Karpas-422 (cell line): ENCODE measurements around the gene ARMC6. TPM values are rescaled to one million over a fixed set of nuclear protein-coding genes. Genes with fewer than 3 reads are reported as not detected.

Source experiments
- DNase-seq: peaks from one replicate; pipeline ENCODE4 v3.0.0-alpha.2; 2015
- H2AFZ ChIP-seq: fragments of 200-600 bp; sonication (generic); 2 replicates; pipeline ENCODE4 v1.6.1; 2014; ENCODE audit warnings: antibody characterized with exemption, low read length, mixed read lengths
- H3K27ac ChIP-seq: fragments of 200-600 bp; sonication (generic); 2 replicates; pipeline ENCODE4 v1.5.1; 2014; ENCODE audit warnings: mild to moderate bottlenecking, low read length, moderate library complexity
- H3K27me3 ChIP-seq: fragments of 200-600 bp; sonication (generic); 2 replicates; pipeline ENCODE4 v1.6.1; 2014; ENCODE audit warnings: low read length, mixed read lengths
- H3K36me3 ChIP-seq: fragments of 200-600 bp; sonication (generic); 2 replicates; pipeline ENCODE4 v1.6.1; 2014; ENCODE audit warnings: low read length, mixed read lengths; ENCODE audit not compliant: insufficient read depth
- H3K4me1 ChIP-seq: fragments of 200-600 bp; sonication (generic); 2 replicates; pipeline ENCODE4 v1.6.1; 2014; ENCODE audit warnings: mild to moderate bottlenecking, low read length, mixed read lengths
- H3K4me2 ChIP-seq: fragments of 200-600 bp; sonication (generic); 2 replicates; pipeline ENCODE4 v1.6.1; 2014; ENCODE audit warnings: low read length, low read depth, mild to moderate bottlenecking; ENCODE audit not compliant: poor library complexity, severe bottlenecking
- H3K4me3 ChIP-seq: fragments of 200-600 bp; sonication (generic); 2 replicates; pipeline ENCODE4 v1.5.1; 2014; ENCODE audit warnings: mild to moderate bottlenecking, antibody characterized with exemption, low read length, mixed read lengths
- H3K79me2 ChIP-seq: fragments of 200-600 bp; sonication (generic); 2 replicates; pipeline ENCODE4 v1.6.1; 2014; ENCODE audit warnings: mild to moderate bottlenecking, low read length, mixed read lengths
- H3K9ac ChIP-seq: fragments of 200-600 bp; sonication (generic); 2 replicates; pipeline ENCODE4 v1.6.0; 2014; ENCODE audit warnings: low read length
- H3K9me2 ChIP-seq: fragments of 200-600 bp; sonication (generic), shearing (Covaris generic); replicated peaks from 2 replicates; pipeline ENCODE4 v1.6.0; 2014; ENCODE audit warnings: mild to moderate bottlenecking, low read length, moderate library complexity; ENCODE audit not compliant: insufficient read depth
- H3K9me3 ChIP-seq: fragments of 300-700, 200-600 bp; sonication (generic); 2 replicates; pipeline ENCODE4 v1.6.1; 2014; ENCODE audit warnings: low read length, mixed read lengths
- H4K20me1 ChIP-seq: fragments of 200-600 bp; sonication (generic); 2 replicates; pipeline ENCODE4 v1.6.1; 2014; ENCODE audit warnings: mild to moderate bottlenecking, antibody characterized with exemption, low read length, low read depth; ENCODE audit not compliant: insufficient read depth
- total RNA-seq: library from RNA; depleted of rRNA; stranded (reverse); fragments of >200 nt; shearing (Covaris generic); gene quantifications from 2 replicates; pipeline ENCODE4 v1.2.3, GENCODE V29; 2014; ENCODE audit warnings: low replicate concordance

Gene ARMC6
- total RNA-seq, 1 experiment from 2014 or later = 25.1 TPM

DNA sequence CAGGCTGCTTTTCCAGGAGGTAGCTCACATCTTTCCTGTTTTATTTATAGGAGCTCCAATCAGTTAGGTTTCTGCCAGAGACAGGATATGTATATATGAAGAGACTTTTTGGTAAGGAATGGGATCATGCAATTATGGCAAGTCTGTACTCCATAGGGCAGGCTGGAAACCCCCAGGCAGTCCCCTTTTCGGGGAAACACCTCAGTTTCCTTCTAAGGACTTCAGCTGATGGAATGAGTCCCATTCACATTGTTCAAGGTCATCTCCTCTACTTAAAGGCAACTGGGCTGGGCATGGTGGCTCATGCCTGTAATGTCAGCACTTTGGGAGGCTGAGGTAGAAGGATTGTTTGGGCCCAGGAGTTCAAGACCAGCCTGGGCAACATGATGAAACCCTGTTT lies 19.5 kb downstream of the ARMC6 start:
- peaks cover 7% of the 10 kb centered on the region; the same call in 1 of the 2 replicates for H3K36me3 ChIP-seq
- H3K79me2 ChIP-seq = no peaks in the 10 kb centered on the region
- no peak overlapping the region for H3K9ac ChIP-seq
- H3K27me3 ChIP-seq = no peaks in the 10 kb centered on the region
- H3K27ac ChIP-seq = no peak overlapping the region
- no peak overlapping the region for H3K4me3 ChIP-seq
- H2AFZ ChIP-seq = no peak overlapping the region
- no peaks in the 10 kb centered on the region for H3K4me1 ChIP-seq
- H3K4me2 ChIP-seq = no peak overlapping the region
- H4K20me1 ChIP-seq = no peaks in the 10 kb centered on the region
- DNase-seq = no peak
- no peaks in the 10 kb centered on the region for H3K9me2 ChIP-seq
- H3K9me3 ChIP-seq = no peaks in the 10 kb centered on the region

DNA sequence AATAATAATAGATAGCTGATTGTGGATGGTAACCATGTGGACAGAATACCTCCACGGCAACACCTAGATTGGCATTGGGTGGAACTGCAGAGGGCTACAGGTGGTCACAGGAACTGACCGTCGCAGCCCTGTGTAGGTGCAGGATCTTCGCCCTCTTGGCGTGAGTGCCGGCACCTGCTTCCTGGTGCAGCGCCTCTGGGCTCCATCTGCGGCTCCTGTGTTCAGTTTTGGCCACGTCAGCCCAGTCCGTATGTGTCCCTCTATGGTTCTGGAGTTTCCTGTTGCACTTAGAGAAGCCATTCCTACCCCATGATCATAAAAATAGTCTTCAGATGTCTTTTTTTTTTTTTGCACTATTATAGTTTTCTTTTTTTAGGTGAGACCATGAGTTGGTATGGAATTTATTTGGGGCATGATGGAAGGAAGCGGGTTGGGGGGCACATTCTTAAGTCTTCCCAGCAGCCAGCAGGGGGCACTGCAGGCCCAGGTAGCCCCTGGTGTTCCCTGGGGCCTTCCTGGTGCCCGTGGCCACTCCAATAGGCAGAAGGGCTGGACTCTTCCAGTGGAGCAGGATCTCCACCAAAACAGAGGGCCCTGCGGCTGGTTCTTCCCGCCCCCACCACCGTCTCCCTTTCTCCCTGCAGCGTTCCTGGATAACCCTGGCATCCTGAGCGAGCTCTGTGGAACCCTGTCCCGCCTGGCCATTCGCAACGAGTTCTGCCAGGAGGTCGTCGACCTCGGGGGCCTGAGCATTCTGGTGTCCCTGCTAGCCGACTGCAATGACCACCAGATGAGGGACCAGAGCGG lies 20.3 kb downstream of the ARMC6 start:
- peak; percentile 79 for DNase-seq
- no peaks in the 10 kb centered on the region for H3K27me3 ChIP-seq
- no peak overlapping the region for H2AFZ ChIP-seq
- H3K4me3 ChIP-seq = no peak overlapping the region
- no peak overlapping the region for H3K27ac ChIP-seq
- peaks cover 7% of the 10 kb centered on the region; the same call in 1 of the 2 replicates for H3K36me3 ChIP-seq
- H3K4me1 ChIP-seq = no peaks in the 10 kb centered on the region
- no peaks in the 10 kb centered on the region for H4K20me1 ChIP-seq
- no peaks in the 10 kb centered on the region for H3K9me3 ChIP-seq
- H3K4me2 ChIP-seq = no peak overlapping the region
- H3K9me2 ChIP-seq = no peaks in the 10 kb centered on the region
- H3K9ac ChIP-seq = no peak overlapping the region
- no peaks in the 10 kb centered on the region for H3K79me2 ChIP-seq

DNA sequence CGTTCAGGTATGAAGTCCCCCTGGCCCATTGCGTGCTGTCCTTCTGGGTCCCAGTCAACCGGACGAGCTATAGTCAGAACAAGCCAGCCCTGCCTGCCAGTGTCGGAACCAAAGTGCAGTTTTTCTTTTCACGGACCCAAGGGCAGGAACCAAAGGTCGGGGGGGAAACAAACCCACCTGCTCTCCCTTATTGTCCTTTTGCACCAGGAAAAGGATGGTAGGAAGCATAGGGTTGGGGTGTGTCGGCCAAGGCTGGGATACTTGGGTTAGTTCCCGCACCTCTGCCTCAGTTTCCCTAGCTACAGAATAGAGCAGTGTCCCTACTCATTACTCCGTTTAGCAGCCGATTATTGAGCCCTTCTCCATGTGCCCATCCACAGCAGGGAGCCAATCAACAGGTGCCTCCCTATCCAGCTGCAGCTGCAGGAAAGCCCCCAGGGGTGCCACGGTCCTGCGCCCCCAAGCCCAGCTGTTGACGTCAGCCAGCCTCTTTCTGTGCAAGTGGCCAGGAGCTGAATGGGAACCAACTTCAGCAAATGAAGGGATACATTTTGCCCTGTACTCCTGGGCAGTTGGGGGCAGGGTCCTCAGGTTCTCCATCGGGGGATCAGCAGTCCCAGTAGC lies 21.0 kb downstream of the ARMC6 start:
- DNase-seq = no peak
- H3K9me2 ChIP-seq = no peaks in the 10 kb centered on the region
- H3K4me1 ChIP-seq = no peaks in the 10 kb centered on the region
- no peaks in the 10 kb centered on the region for H4K20me1 ChIP-seq
- H2AFZ ChIP-seq = no peak overlapping the region
- H3K4me3 ChIP-seq = no peak overlapping the region
- H3K79me2 ChIP-seq = no peaks in the 10 kb centered on the region
- peaks cover 7% of the 10 kb centered on the region; the same call in 1 of the 2 replicates for H3K36me3 ChIP-seq
- H3K4me2 ChIP-seq = no peak overlapping the region
- no peak overlapping the region for H3K27ac ChIP-seq
- H3K9me3 ChIP-seq = no peaks in the 10 kb centered on the region
- H3K9ac ChIP-seq = no peak overlapping the region
- H3K27me3 ChIP-seq = no peaks in the 10 kb centered on the region

DNA sequence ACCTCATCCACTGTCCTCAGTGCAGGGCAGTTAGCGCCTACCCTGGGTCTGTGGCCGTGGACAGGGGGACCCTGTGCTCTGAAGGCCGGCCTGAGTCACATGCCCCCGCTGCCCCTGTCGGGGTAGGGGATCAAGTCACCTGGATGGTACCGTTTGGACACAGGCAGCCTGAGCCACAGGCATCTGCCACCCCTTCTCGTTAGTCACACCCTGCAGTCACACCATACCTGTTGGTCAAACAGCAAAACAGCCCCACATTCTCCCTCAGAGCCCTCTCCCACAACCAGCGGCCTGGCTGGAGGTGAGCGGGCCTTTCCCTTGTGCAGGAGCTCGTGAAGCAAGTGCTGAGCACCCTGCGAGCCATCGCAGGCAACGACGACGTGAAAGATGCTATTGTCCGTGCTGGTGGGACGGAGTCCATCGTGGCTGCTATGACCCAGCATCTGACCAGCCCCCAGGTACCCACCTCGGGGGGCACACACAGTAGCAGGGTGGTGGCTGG lies 21.6 kb downstream of the ARMC6 start:
- Histone ChIP-seq H3K4me1 (no peaks in the 10 kb centered on the region), H3K9me2 (no peaks in the 10 kb centered on the region), H3K79me2 (no peaks in the 10 kb centered on the region), H2AFZ (no peak overlapping the region), H3K36me3 (peaks cover 7% of the 10 kb centered on the region; the same call in 1 of the 2 replicates), H3K27ac (no peak overlapping the region), H4K20me1 (no peaks in the 10 kb centered on the region), H3K4me2 (no peak overlapping the region), H3K4me3 (no peak overlapping the region), H3K27me3 (no peaks in the 10 kb centered on the region), H3K9me3 (no peaks in the 10 kb centered on the region), H3K9ac (no peak overlapping the region)
- DNase-seq = no peak

DNA sequence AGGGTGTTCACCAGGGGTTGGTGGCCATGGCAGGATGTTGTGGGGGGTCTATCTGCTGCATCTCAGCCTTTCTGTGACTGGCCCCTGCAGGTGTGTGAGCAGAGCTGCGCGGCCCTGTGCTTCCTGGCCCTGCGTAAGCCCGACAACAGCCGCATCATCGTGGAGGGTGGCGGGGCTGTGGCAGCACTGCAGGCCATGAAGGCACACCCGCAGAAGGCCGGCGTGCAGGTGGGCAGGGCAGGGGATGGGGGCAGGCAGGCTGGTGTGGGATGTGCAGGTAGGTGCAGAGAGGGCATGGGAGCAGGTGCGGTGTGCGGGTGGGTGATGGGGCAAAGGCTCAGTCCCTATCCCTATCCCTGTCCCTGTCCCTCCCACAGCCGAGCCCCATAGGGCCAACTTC lies 22.3 kb downstream of the ARMC6 start:
- no peak for DNase-seq
- Histone ChIP-seq H2AFZ (no peak overlapping the region), H3K27me3 (no peaks in the 10 kb centered on the region), H3K27ac (no peak overlapping the region), H3K9me2 (no peaks in the 10 kb centered on the region), H3K4me3 (no peak overlapping the region), H3K36me3 (0 out of 2 replicates have a peak, but pooled peaks cover 5% of the 10 kb centered on the region), H4K20me1 (no peaks in the 10 kb centered on the region), H3K4me2 (no peak overlapping the region), H3K4me1 (no peaks in the 10 kb centered on the region), H3K9ac (no peak overlapping the region), H3K9me3 (no peaks in the 10 kb centered on the region), H3K79me2 (no peaks in the 10 kb centered on the region)

DNA sequence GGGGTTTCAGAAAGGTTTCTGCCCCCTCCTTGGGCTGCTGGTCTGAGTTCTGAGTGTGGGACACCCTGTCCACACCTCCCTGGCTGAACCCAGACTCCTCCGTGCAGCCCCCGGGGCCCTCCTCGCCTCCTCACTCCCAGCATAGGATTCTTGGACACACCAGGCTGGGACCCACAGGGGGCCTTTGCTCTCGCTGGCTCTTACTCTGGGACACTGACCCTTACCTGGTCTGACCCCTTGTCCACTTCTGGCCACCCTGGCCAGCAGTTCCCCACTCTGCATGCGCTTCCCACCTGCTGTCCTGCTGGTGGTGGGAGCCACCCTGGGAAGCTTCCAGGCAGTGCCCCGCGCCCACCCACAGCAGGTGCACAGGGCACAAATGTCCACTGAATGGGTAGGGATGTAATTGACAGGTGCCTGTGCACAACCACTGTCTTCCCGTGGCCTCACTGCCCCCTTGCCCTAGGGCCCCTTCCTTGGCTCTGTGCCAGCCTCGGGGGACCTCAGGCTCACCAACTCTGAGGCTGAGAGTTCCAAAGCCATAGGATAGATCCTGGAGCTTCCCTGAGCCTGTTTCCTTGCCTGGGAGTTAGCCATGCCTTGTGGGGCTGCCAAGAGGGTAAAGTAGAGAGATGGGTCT lies 23.4 kb downstream of the ARMC6 start:
- Histone ChIP-seq H3K9ac (no peak overlapping the region), H3K9me2 (no peaks in the 10 kb centered on the region), H2AFZ (no peak overlapping the region), H4K20me1 (no peaks in the 10 kb centered on the region), H3K9me3 (no peaks in the 10 kb centered on the region), H3K4me2 (no peak overlapping the region), H3K27me3 (no peaks in the 10 kb centered on the region), H3K4me3 (no peak overlapping the region), H3K79me2 (no peaks in the 10 kb centered on the region), H3K27ac (no peak overlapping the region), H3K36me3 (no peaks in the 10 kb centered on the region), H3K4me1 (no peaks in the 10 kb centered on the region)
- DNase-seq = no peak

DNA sequence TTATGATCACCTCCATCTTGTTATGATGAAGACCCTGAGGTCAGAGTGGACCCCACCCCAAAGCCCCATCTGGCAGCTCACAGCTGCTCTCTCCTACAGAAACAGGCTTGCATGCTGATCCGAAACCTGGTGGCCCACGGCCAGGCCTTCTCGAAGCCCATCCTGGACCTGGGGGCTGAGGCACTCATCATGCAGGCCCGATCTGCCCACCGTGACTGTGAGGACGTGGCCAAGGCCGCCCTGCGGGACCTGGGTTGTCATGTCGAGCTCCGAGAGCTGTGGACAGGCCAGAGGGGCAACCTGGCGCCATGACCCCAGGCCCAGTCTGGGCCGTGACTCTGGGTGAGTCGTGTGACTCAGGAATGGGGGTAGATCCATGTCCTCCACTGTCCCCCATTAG lies 23.9 kb downstream of the ARMC6 start:
- DNase-seq = no peak
- H3K9me2 ChIP-seq = no peaks in the 10 kb centered on the region
- no peaks in the 10 kb centered on the region for H3K36me3 ChIP-seq
- no peak overlapping the region for H3K9ac ChIP-seq
- no peak overlapping the region for H3K27ac ChIP-seq
- no peaks in the 10 kb centered on the region for H3K4me1 ChIP-seq
- H3K79me2 ChIP-seq = no peaks in the 10 kb centered on the region
- H3K27me3 ChIP-seq = no peaks in the 10 kb centered on the region
- no peaks in the 10 kb centered on the region for H4K20me1 ChIP-seq
- H2AFZ ChIP-seq = no peak overlapping the region
- H3K4me2 ChIP-seq = no peak overlapping the region
- H3K9me3 ChIP-seq = no peaks in the 10 kb centered on the region
- H3K4me3 ChIP-seq = no peak overlapping the region

DNA sequence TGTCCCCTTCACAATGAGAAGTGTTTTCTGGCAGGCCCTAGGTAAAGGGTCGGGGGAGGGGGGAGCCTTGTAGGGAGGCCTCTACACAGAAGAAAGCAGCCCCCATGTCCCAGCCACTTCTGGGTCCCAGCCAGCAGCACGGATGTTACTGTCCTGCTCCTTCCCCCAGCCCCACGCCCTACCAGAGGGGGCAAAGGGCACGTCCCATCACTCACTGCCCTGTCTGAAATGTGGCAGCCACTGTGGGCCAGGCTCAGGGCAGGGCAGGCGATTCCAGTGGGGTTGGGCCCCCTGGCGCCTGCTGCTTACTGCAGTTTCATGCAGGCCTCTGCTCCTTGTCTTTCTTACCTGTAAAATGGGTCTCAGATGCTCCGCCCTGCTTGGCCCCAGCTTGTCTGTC lies 24.3 kb downstream of the ARMC6 start:
- Histone ChIP-seq H2AFZ (no peak overlapping the region), H3K9ac (no peak overlapping the region), H3K4me3 (no peak overlapping the region), H3K4me2 (no peak overlapping the region), H3K4me1 (peaks cover under 1% of the 10 kb centered on the region; the same call in 1 of the 2 replicates), H3K79me2 (no peaks in the 10 kb centered on the region), H3K27ac (no peak overlapping the region), H3K36me3 (no peaks in the 10 kb centered on the region), H3K27me3 (no peaks in the 10 kb centered on the region), H4K20me1 (no peaks in the 10 kb centered on the region), H3K9me3 (no peaks in the 10 kb centered on the region), H3K9me2 (no peaks in the 10 kb centered on the region)
- DNase-seq = no peak
